Hematopoietic multipotent progenitor cell treated with erythropoietin and hydrocortisone succinate and interleukin-3 and kit ligand, for 6 days (in vitro differentiated cells): ENCODE measurements around the gene NOX5.
"Not testable (repeated sequence)": the region's sequence is repeated elsewhere in the genome, so short reads cannot be mapped to it uniquely, and the experiment has no call there.

Experiments used
- DNase-seq: peaks from one replicate; pipeline ENCODE4 v3.0.0-alpha.2; 2015

The NOX5 gene

GRCh38 chr15:69060744-69061143 lies 46.2 kb downstream of the NOX5 start:
- peak; percentile 48 for DNase-seq

- no peak for DNase-seq
Measured at GRCh38 chr15:69061414-69061842, 46.9 kb downstream of the NOX5 start.

GRCh38 chr15:69064649-69065048 lies 50.2 kb downstream of the NOX5 start:
- no peak for DNase-seq

- DNase-seq = no peak
Measured at GRCh38 chr15:69066007-69066995, 51.8 kb downstream of the NOX5 start.

- no peak for DNase-seq
Measured at GRCh38 chr15:69067296-69067695, 52.8 kb downstream of the NOX5 start.

- no peak for DNase-seq
Measured at GRCh38 chr15:69068157-69068556, 53.7 kb downstream of the NOX5 start.

GRCh38 chr15:69069290-69069689 lies 54.8 kb downstream of the NOX5 start:
- not testable (repeated sequence) for DNase-seq

GRCh38 chr15:69069996-69070395 lies 55.5 kb downstream of the NOX5 start:
- no peak for DNase-seq

- DNase-seq = no peak
Measured at GRCh38 chr15:69070396-69070795, 55.9 kb downstream of the NOX5 start.

GRCh38 chr15:69071260-69071659 lies 56.8 kb downstream of the NOX5 start:
- no peak for DNase-seq

- DNase-seq = no peak
Measured at GRCh38 chr15:69072906-69073305, 58.4 kb downstream of the NOX5 start.

- DNase-seq = peak; percentile 72
Measured at GRCh38 chr15:69074001-69074842, 59.7 kb downstream of the NOX5 start.

GRCh38 chr15:69074843-69075224 lies 60.3 kb downstream of the NOX5 start:
- DNase-seq = no peak

- no peak for DNase-seq
Measured at GRCh38 chr15:69075440-69075839, 60.9 kb downstream of the NOX5 start.

- DNase-seq = peak; percentile 73
Measured at GRCh38 chr15:69076756-69077155, 62.3 kb downstream of the NOX5 start.

- no peak for DNase-seq
Measured at GRCh38 chr15:69078638-69079037, 64.1 kb downstream of the NOX5 start.

- no peak for DNase-seq
Measured at GRCh38 chr15:69080295-69081248, 66.1 kb downstream of the NOX5 start.

- DNase-seq = no peak
Measured at GRCh38 chr15:69081310-69082004, 67.0 kb downstream of the NOX5 start.

GRCh38 chr15:69082021-69082502 lies 67.6 kb downstream of the NOX5 start:
- DNase-seq = no peak

GRCh38 chr15:69082554-69082953 lies 68.1 kb downstream of the NOX5 start:
- no peak for DNase-seq

GRCh38 chr15:69084404-69085030 lies 70.0 kb downstream of the NOX5 start:
- DNase-seq = no peak
